Transverse colon (tissue), 4 donors: ENCODE results near the gene ELAPOR2. TPM values are rescaled to one million over a fixed set of nuclear protein-coding genes. Genes with fewer than 3 reads are reported as not detected.

Experiments used
- DNase-seq: peaks from one replicate; pipeline ENCODE4 v3.0.0-alpha.2; 2019
- H3K27ac ChIP-seq, 4 donors: fragments of 200-600 bp; sonication (generic); 2 replicates each; pipeline ENCODE4 v1.5.1; 2016 to 2018; ENCODE audit warnings: inconsistent platforms in 4 of 4
- H3K27me3 ChIP-seq: fragments of 200-600 bp; sonication (generic); 2 replicates; pipeline ENCODE4 v1.5.1; 2017; ENCODE audit warnings: inconsistent platforms
- H3K36me3 ChIP-seq, 4 donors: fragments of 200-600 bp; sonication (generic); 2 replicates each; pipeline ENCODE4 v1.5.1; 2017 to 2019; ENCODE audit warnings: inconsistent platforms in 4 of 4
- H3K4me1 ChIP-seq, 4 donors: fragments of 200-600 bp; sonication (generic); 2 replicates each; pipeline ENCODE4 v1.5.1; 2017 to 2020; ENCODE audit warnings: inconsistent platforms in 4 of 4
- H3K4me3 ChIP-seq, 4 donors: fragments of 200-600 bp; sonication (generic); 1 replicate in 1 of 4; 2 replicates in 3 of 4; pipeline versions ENCODE4 v1.5.1 to v1.6.1; 2017 to 2019; ENCODE audit warnings: inconsistent platforms in 4 of 4
- H3K9me3 ChIP-seq, 2 donors: fragments of 200-600 bp; sonication (generic); 2 replicates each; pipeline ENCODE4 v1.5.1; 2017 to 2019; ENCODE audit warnings: inconsistent platforms in 2 of 2
- CTCF ChIP-seq, 5 experiments: fragments of 200-600 bp in 3 of 5; fragments of 450-650 bp in 2 of 5; sonication (generic) in 3 of 5; IDR thresholded peaks; 1 replicate in 2 of 5; 2 replicates in 3 of 5; pipeline ENCODE4 v1.5.1; 2016 to 2017; ENCODE audit warnings: antibody characterized with exemption in 5 of 5, inconsistent platforms in 3 of 5, mild to moderate bottlenecking in 2 of 5, moderate library complexity in 1 of 5
- EP300 ChIP-seq: sonication (generic); formaldehyde crosslinking; IDR thresholded peaks from one replicate; pipeline ENCODE4 v1.6.1; 2017; ENCODE audit warnings: antibody characterized with exemption, low read depth
- POLR2A ChIP-seq: fragments of 450-650 bp; IDR thresholded peaks from one replicate; pipeline ENCODE4 v1.6.1; 2016; ENCODE audit warnings: antibody characterized with exemption, mild to moderate bottlenecking, moderate library complexity
- POLR2AphosphoS5 ChIP-seq, 3 donors: sonication (generic); formaldehyde crosslinking; IDR thresholded peaks; one replicate each; pipeline ENCODE4 v1.6.1; 2016; ENCODE audit warnings: antibody characterized with exemption in 3 of 3
- WGBS, 2 donors: methylation state at CpG; one replicate each; pipeline ENCODE4 v1.1.5; 2018; ENCODE audit warnings: low coverage in 1 of 2; 5-methylcytosine and 5-hydroxymethylcytosine counted together
- in situ Hi-C, 4 donors: fragments of 200-750 bp; cut with MboI; loops; one replicate each; pipeline versions ENCODE4 v1.15.0 to v1.15.1; 2017; ENCODE audit warnings: low sequenced_read_pairs in 3 of 4, low pct_ligation_motif_present in 1 of 4, low pct_unique_long_range_greater_than_20kb in 1 of 4
- intact Hi-C: fragments of 100-400 bp; cut with DNase I; formaldehyde crosslinking; loops from one replicate; pipeline ENCODE4 v1.15.1; 2023; ENCODE audit warnings: low total_unique reads
- total RNA-seq, 4 donors: library from RNA; depleted of rRNA; stranded (reverse); fragments of >200 nt; gene quantifications; one replicate each; pipeline ENCODE4 v1.1.0, GENCODE V29; 2016

ELAPOR2 gene
- total RNA-seq, 4 donors from 2014 or later: 10.6 to 28.1 (median 17.3) TPM

GRCh38 chr7:87091487-87092066 is 32.1 kb upstream of the ELAPOR2 start:
- intact Hi-C loops (no loop called here), in situ Hi-C loops (no loop called here)
- no peak overlapping the region for H3K4me3 ChIP-seq
- no peaks in the 10 kb centered on the region for H3K27me3 ChIP-seq
- 33 to 87% methylated on average over 1 of the region's 1 CpG for WGBS, 2 donors
- DNase-seq: no peak
- TF ChIP-seq CTCF (IDR thresholded peaks at IDR 0.05): no peak
- TF ChIP-seq POLR2AphosphoS5 (IDR thresholded peaks at IDR 0.05): no peak
- no peak for TF ChIP-seq EP300
- no peak for TF ChIP-seq POLR2A
- no peak overlapping the region for H3K27ac ChIP-seq
- H3K4me1 ChIP-seq: no peaks in the 10 kb centered on the region
- no peaks in the 10 kb centered on the region for H3K36me3 ChIP-seq
- no peaks in the 10 kb centered on the region for H3K9me3 ChIP-seq

GRCh38 chr7:87083865-87084519 is 24.5 kb upstream of the ELAPOR2 start:
- Histone ChIP-seq H3K27ac (no peak overlapping the region), H3K9me3 (no peaks in the 10 kb centered on the region), H3K4me1 (no peaks in the 10 kb centered on the region), H3K4me3 (no peak overlapping the region), H3K36me3 (no peaks in the 10 kb centered on the region), H3K27me3 (no peaks in the 10 kb centered on the region)
- intact Hi-C loops (no loop called here), in situ Hi-C loops (no loop called here)
- no peak for DNase-seq
- TF ChIP-seq POLR2AphosphoS5 (IDR thresholded peaks at IDR 0.05) (no peak), POLR2A (no peak), CTCF (IDR thresholded peaks at IDR 0.05) (no peak), EP300 (no peak)
- 83 to 90% methylated on average over 5 of the region's 5 CpGs for WGBS, 2 donors

- intact Hi-C loops (no loop called here), in situ Hi-C loops (no loop called here)
- Histone ChIP-seq H3K9me3 (no peaks in the 10 kb centered on the region), H3K27me3 (no peaks in the 10 kb centered on the region), H3K4me1 (no peaks in the 10 kb centered on the region), H3K4me3 (no peak overlapping the region), H3K27ac (no peak overlapping the region), H3K36me3 (no peaks in the 10 kb centered on the region)
- DNase-seq: no peak
- WGBS, 2 donors: 93 to 95% methylated on average over 3 to 5 of the region's 5 CpGs
- TF ChIP-seq CTCF (IDR thresholded peaks at IDR 0.05) (no peak), EP300 (no peak), POLR2A (no peak), POLR2AphosphoS5 (IDR thresholded peaks at IDR 0.05) (no peak)
Observed at GRCh38 chr7:87082675-87083074, 23.2 kb upstream of the ELAPOR2 start.

GRCh38 chr7:87075671-87076404 is 16.4 kb upstream of the ELAPOR2 start:
- 56 to 70% methylated on average over 2 of the region's 2 CpGs for whole genome bisulfite sequencing, 2 donors
- Histone ChIP-seq H3K4me3 (no peak overlapping the region), H3K9me3 (no peaks in the 10 kb centered on the region), H3K27me3 (no peaks in the 10 kb centered on the region), H3K36me3 (no peaks in the 10 kb centered on the region), H3K27ac (no peak overlapping the region), H3K4me1 (no peaks in the 10 kb centered on the region)
- in situ Hi-C loops (no loop called here), intact Hi-C loops (loop anchor here (10.0 kb wide), 1 partner anchor 69 kb away; no protein-coding TSS in a partner anchor)
- no peak for TF ChIP-seq POLR2A
- TF ChIP-seq CTCF (IDR thresholded peaks at IDR 0.05): no peak
- no peak for TF ChIP-seq EP300
- TF ChIP-seq POLR2AphosphoS5 (IDR thresholded peaks at IDR 0.05): no peak
- DNase-seq: no peak
